HG02759 (cell line): Measurements from ENCODE around the gene SLC49A4.

Source experiments
- ATAC-seq: cut with Tn5 transposase; IDR thresholded peaks from one replicate; pipeline ENCODE4 v1.9.1; 2021; ENCODE audit warnings: mild to moderate bottlenecking, moderate library complexity; ENCODE audit not compliant: unreplicated experiment

SLC49A4 gene

GRCh38 chr3:122927726-122928125, 132.9 kb downstream of the SLC49A4 start:
- no peak for ATAC-seq

DNA sequence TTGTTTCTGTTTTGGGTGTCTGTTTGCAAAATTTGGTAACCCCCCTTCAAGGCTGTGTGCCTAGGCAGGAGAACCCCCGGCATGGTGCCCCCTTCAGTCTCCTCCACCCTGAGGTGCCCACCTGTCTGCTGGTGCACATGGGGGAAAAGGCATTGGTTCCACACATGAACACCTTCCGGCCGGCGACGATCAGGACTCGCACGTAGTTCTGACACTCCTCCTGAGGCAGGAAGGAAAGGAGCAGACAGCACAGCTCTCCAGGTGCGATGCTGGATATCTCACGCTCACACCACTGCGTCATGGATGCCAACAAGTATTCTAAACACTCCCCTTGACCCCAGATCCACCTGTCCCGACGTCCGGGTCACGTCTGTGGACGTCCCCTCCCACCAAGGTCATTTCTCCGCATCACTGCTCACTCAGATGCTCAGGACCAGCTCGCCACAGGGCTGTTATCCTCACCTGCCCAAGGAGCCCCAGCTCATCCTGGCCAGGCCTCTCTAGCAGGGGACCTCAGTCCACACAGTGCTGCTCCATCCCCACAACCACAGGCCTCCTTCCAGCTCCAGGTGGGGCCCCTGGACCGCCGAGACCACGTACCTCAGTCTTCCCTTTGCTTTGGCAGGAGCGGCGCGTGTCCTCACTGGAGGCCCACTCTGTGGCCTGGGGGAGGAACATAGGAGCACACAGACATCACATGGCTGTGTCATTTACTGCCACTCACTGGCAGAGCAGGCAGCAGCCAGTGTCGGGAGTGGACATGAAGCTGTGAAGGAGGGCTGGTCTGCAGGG, 133.7 kb downstream of the SLC49A4 start:
- ATAC-seq: no peak

DNA sequence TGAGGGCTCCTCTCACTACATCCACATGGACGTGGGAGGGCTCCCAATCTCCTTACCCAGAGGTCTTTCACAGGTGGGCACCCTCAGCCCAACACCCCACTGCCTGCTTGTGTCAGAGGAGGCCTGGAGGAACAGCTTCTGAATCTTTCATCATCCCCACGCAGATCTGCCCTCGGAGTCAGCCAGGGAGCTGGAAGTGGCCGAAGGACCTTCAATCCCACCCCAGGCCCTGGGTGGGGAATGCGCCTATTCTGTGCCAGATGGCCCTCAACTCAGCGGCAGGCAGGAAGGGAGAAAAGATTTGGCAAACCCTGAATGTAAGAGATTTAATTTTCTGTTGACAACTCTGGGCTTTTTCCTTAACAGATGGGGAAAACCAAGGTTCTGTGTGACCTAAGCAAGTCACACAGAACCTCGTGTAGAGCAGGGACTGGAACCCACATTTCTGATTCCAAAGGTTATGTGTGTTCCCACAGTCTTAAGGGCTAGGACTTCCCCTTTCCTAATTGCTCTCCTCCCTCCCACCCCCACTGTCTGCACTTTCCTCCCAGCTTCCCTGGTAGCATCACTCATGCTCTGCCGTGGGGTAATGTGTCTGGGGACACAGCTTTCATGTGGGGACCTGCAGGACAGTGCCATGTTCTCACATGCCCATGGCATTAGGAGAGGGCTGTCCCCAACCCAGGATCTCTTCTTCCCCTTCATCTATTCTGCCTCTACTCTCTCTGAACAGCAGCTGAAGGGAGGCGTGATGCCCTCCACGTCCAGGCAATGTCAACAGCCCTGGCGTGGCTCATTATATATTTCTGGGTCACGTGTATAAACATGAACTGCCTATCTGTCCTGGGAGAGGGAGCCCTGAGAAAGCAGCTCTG, 134.6 kb downstream of the SLC49A4 start:
- ATAC-seq: no peak

- ATAC-seq: no peak
These were observed 135.5 kb downstream of the SLC49A4 start for GRCh38 chr3:122930063-122930997.
